C4-2B (cell line): ENCODE measurements around the gene NLRC3.
A peak's percentile ranks its signal among the peaks of the same experiment; 100 is the strongest.

Source experiments
- H3K27ac ChIP-seq: fragments of 450-650 bp; 2 replicates; pipeline ENCODE4 v1.5.1; 2017
- ZFX ChIP-seq: fragments of 450-650 bp; IDR thresholded peaks from 2 replicates; pipeline ENCODE4 v1.6.1; 2017
- TF ChIP-seq, protein P1 (sequence below): fragments of 450-650 bp; conservative IDR thresholded peaks from 2 replicates; pipeline ENCODE4 v1.5.1; 2017; ENCODE audit warnings: mild to moderate bottlenecking

The NLRC3 gene

DNA sequence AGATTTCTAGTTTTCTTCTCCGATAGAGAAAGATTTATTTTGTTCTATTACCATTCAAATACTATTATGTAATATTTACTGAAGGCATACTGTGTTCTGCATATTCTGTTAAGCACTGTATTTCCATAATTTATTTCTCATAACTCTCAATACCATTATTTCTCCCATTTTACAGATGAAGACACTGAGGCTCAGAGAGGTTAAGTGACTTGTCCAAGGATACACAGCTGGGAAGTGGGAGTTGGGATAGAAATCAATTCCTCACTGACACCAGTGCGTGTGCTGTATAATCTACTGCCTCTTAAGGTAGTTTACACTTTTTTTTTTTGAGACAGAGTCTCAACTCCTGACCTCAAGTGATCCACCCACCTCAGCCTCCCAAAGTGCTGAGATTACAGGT, 7.4 kb downstream of the NLRC3 start:
- TF ChIP-seq, protein P1, sequence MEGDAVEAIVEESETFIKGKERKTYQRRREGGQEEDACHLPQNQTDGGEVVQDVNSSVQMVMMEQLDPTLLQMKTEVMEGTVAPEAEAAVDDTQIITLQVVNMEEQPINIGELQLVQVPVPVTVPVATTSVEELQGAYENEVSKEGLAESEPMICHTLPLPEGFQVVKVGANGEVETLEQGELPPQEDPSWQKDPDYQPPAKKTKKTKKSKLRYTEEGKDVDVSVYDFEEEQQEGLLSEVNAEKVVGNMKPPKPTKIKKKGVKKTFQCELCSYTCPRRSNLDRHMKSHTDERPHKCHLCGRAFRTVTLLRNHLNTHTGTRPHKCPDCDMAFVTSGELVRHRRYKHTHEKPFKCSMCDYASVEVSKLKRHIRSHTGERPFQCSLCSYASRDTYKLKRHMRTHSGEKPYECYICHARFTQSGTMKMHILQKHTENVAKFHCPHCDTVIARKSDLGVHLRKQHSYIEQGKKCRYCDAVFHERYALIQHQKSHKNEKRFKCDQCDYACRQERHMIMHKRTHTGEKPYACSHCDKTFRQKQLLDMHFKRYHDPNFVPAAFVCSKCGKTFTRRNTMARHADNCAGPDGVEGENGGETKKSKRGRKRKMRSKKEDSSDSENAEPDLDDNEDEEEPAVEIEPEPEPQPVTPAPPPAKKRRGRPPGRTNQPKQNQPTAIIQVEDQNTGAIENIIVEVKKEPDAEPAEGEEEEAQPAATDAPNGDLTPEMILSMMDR = no peak
- TF ChIP-seq ZFX = no peak
- H3K27ac ChIP-seq = no peak overlapping the region

- TF ChIP-seq, protein P1 = no peak
- no peak for TF ChIP-seq ZFX
- no peak overlapping the region for H3K27ac ChIP-seq
Observed at GRCh38 chr16:3566990-3567389, 10.2 kb downstream of the NLRC3 start.

GRCh38 chr16:3564889-3565141, 12.4 kb downstream of the NLRC3 start:
- H3K27ac ChIP-seq = no peak overlapping the region
- no peak for TF ChIP-seq ZFX
- TF ChIP-seq, protein P1 = no peak

GRCh38 chr16:3564130-3564888, 12.9 kb downstream of the NLRC3 start:
- no peak overlapping the region for H3K27ac ChIP-seq
- no peak for TF ChIP-seq ZFX
- TF ChIP-seq, protein P1 = no peak

- H3K27ac ChIP-seq = no peak overlapping the region
- TF ChIP-seq, protein P1 = no peak
- TF ChIP-seq ZFX = no peak
Observed at GRCh38 chr16:3562914-3563480, 14.2 kb downstream of the NLRC3 start.

- TF ChIP-seq ZFX = no peak
- TF ChIP-seq, protein P1 = no peak
Observed at GRCh38 chr16:3561626-3562025, 15.6 kb downstream of the NLRC3 start.

GRCh38 chr16:3554351-3554928, 22.8 kb downstream of the NLRC3 start:
- TF ChIP-seq, protein P1 = no peak
- TF ChIP-seq ZFX = no peak
- H3K27ac ChIP-seq = peak overlapping the region; percentile 22; the same call in 1 of the 2 replicates

More at GRCh38 chr16:3561626-3562025, 15.6 kb downstream of the NLRC3 start:
- H3K27ac ChIP-seq = no peak overlapping the region
